Vagina (tissue), 2 donors: Measurements from ENCODE around the gene SLC1A5.

ENCODE experiments used
- POLR2AphosphoS5 ChIP-seq, 2 donors: sonication (generic); formaldehyde crosslinking; IDR thresholded peaks; one replicate each; pipeline ENCODE4 v1.9.0; 2017; ENCODE audit warnings: antibody characterized with exemption in 2 of 2, mild to moderate bottlenecking in 2 of 2, low read depth in 1 of 2; ENCODE audit not compliant: insufficient read depth in 1 of 2
- TF ChIP-seq, protein P1 (sequence below), 3 experiments: fragments of 450-650 bp in 2 of 3; fragments of 200-600 bp in 1 of 3; sonication (generic) in 1 of 3; IDR thresholded peaks; one replicate each; pipeline ENCODE4 v1.5.1; 2017 to 2019; ENCODE audit warnings: antibody characterized with exemption in 3 of 3, mild to moderate bottlenecking in 2 of 3, moderate library complexity in 2 of 3

DNA sequence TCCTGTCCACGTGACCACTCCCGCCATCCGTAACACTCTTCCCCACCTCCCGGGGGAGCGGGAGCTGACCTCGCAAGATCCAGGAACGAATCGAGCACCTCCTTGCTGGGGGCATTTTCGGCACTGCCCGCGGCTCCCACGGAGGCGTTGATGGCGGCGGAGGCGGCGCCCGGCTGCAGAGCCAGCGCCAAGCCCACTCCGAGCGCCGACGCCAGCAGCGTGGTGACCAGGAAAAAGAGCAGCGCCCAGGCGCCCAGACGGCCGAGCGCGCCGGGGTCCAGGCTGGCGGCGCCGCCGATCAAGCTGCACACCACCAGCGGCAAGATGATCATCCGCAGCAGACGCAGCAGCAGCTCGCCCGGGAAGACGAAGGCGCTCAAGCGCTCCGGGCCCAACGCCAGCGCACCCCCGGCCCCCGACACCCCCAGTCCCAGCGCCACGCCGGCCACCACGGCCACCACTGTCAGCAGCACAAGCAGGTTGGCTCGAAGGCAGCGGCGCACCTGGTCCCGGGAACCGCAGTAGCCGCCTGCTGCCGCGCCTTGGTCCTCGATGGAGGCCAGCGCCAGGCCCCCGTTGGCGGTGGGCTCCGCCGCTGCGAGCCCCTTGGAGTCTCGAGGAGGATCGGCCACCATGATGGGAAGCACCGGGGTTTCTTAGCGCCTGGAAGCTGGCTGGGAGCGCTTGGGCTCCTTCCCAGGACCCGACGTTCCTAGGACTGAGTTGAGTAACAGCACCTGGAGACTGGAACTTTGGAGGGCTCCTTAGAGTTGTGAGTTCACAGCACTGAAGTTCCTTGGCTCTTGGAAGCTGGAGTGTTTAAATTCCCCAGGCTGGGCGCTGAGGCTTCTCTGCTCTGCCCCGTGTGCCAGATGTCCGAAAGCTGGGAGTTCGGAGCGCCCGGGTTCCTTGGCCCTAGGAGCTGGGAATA, 798 bp downstream of the SLC1A5 start:
- TF ChIP-seq, protein P1, sequence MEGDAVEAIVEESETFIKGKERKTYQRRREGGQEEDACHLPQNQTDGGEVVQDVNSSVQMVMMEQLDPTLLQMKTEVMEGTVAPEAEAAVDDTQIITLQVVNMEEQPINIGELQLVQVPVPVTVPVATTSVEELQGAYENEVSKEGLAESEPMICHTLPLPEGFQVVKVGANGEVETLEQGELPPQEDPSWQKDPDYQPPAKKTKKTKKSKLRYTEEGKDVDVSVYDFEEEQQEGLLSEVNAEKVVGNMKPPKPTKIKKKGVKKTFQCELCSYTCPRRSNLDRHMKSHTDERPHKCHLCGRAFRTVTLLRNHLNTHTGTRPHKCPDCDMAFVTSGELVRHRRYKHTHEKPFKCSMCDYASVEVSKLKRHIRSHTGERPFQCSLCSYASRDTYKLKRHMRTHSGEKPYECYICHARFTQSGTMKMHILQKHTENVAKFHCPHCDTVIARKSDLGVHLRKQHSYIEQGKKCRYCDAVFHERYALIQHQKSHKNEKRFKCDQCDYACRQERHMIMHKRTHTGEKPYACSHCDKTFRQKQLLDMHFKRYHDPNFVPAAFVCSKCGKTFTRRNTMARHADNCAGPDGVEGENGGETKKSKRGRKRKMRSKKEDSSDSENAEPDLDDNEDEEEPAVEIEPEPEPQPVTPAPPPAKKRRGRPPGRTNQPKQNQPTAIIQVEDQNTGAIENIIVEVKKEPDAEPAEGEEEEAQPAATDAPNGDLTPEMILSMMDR (IDR thresholded peaks at IDR 0.05) = no peak
- TF ChIP-seq POLR2AphosphoS5 (IDR thresholded peaks at IDR 0.05; ENCODE audit: insufficient read depth in 1 of 2, low read depth in 1 of 2) = no peak
